NCI-H226 (cell line): Measurements from ENCODE around the gene ANKRD1.
"Not testable (repeated sequence)": the region's sequence is repeated elsewhere in the genome, so short reads cannot be mapped to it uniquely, and the experiment has no call there.

Experiments
- DNase-seq: peaks from one replicate; pipeline ENCODE4 v3.0.0-alpha.2; 2015

ANKRD1 gene

GRCh38 chr10:90920986-90921666, at the start of gene ANKRD1:
Gene ANKRD1, minus strand, starts transcription at chr10:90921087. Its CDS starts 60 bp downstream, at chr10:90921027.
- peak; percentile 97 for DNase-seq

- DNase-seq = peak; percentile 58
Measured at GRCh38 chr10:90969947-90970673, 49.2 kb upstream of the ANKRD1 start.

GRCh38 chr10:90969121-90969534, 48.2 kb upstream of the ANKRD1 start:
- no peak for DNase-seq

- DNase-seq = peak; percentile 89
Measured at GRCh38 chr10:90968328-90969081, 47.6 kb upstream of the ANKRD1 start.

GRCh38 chr10:90967865-90968264, 47.0 kb upstream of the ANKRD1 start:
- DNase-seq = no peak

GRCh38 chr10:90966146-90966545, 45.3 kb upstream of the ANKRD1 start:
- no peak for DNase-seq

- DNase-seq = no peak
Measured at GRCh38 chr10:90965720-90966119, 44.8 kb upstream of the ANKRD1 start.

GRCh38 chr10:90964781-90965465, 44.0 kb upstream of the ANKRD1 start:
- no peak for DNase-seq

GRCh38 chr10:90963331-90963730, 42.4 kb upstream of the ANKRD1 start:
- no peak for DNase-seq

GRCh38 chr10:90960355-90960814, 39.5 kb upstream of the ANKRD1 start:
- peak; percentile 69 for DNase-seq

- no peak for DNase-seq
Measured at GRCh38 chr10:90959826-90960225, 38.9 kb upstream of the ANKRD1 start.

- no peak for DNase-seq
Measured at GRCh38 chr10:90958781-90959180, 37.9 kb upstream of the ANKRD1 start.

GRCh38 chr10:90947030-90947960, 26.4 kb upstream of the ANKRD1 start:
- peak; percentile 63 for DNase-seq

- peak; percentile 31 for DNase-seq
Measured at GRCh38 chr10:90945491-90946070, 24.7 kb upstream of the ANKRD1 start.

- no peak for DNase-seq
Measured at GRCh38 chr10:90944749-90945148, 23.9 kb upstream of the ANKRD1 start.

- DNase-seq = not testable (repeated sequence)
Measured at GRCh38 chr10:90942980-90943379, 22.1 kb upstream of the ANKRD1 start.

GRCh38 chr10:90939648-90940047, 18.8 kb upstream of the ANKRD1 start:
- no peak for DNase-seq

- DNase-seq = no peak
Measured at GRCh38 chr10:90939116-90939515, 18.2 kb upstream of the ANKRD1 start.

GRCh38 chr10:90937645-90938258, 16.9 kb upstream of the ANKRD1 start:
- DNase-seq = no peak

- no peak for DNase-seq
Measured at GRCh38 chr10:90936276-90936659, 15.4 kb upstream of the ANKRD1 start.
